Progenitor cell of endocrine pancreas (in vitro differentiated cells): ENCODE data around the gene TSHB. TPM values are rescaled to one million over a fixed set of nuclear protein-coding genes. Genes with fewer than 3 reads are reported as not detected.
"Not testable (repeated sequence)": the region's sequence is repeated elsewhere in the genome, so short reads cannot be mapped to it uniquely, and the experiment has no call there.

Source experiments
- DNase-seq: peaks from one replicate; pipeline ENCODE4 v3.0.0; 2021; ENCODE audit warnings: low spot score; ENCODE audit not compliant: unreplicated experiment
- H3K27ac Mint-ChIP-seq: 2 replicates; pipeline ENCODE4 v1.8.0; 2021; ENCODE audit warnings: mild to moderate bottlenecking, moderate library complexity, mixed read lengths
- H3K27me3 Mint-ChIP-seq: 2 replicates; pipeline ENCODE4 v1.8.0; 2021; ENCODE audit warnings: mixed read lengths
- H3K36me3 Mint-ChIP-seq: 2 replicates; pipeline ENCODE4 v1.8.0; 2022; ENCODE audit warnings: mixed read lengths; ENCODE audit not compliant: insufficient read depth
- H3K4me1 Mint-ChIP-seq: 2 replicates; pipeline ENCODE4 v1.8.0; 2021; ENCODE audit warnings: low read depth, mixed read lengths
- H3K4me3 Mint-ChIP-seq: 2 replicates; pipeline ENCODE4 v1.8.0; 2021; ENCODE audit warnings: low read depth, mild to moderate bottlenecking, moderate library complexity, mixed read lengths
- H3K9me3 Mint-ChIP-seq: 2 replicates; pipeline ENCODE4 v1.8.0; 2021; ENCODE audit warnings: low read depth, mixed read lengths
- CTCF ChIP-seq: fragments of 200-600 bp; sonication (generic); IDR thresholded peaks from one replicate; pipeline ENCODE4 v1.5.0; 2021; ENCODE audit warnings: antibody characterized with exemption, mild to moderate bottlenecking; ENCODE audit not compliant: unreplicated experiment
- total RNA-seq: library from RNA; stranded (reverse); gene quantifications from 2 replicates; pipeline ENCODE4 v1.2.1, GENCODE V29; 2021

TSHB gene
- total RNA-seq, 1 donor from 2014 or later: not detected

GRCh38 chr1:115006191-115006590 is 23.4 kb upstream of the TSHB start:
- TF ChIP-seq CTCF: no peak
- Mint-ChIP-seq H3K27me3 (no peaks in the 10 kb centered on the region), H3K9me3 (peaks cover 7% of the 10 kb centered on the region), H3K36me3 (no peaks in the 10 kb centered on the region), H3K4me3 (no peak overlapping the region), H3K27ac (no peak overlapping the region), H3K4me1 (no peaks in the 10 kb centered on the region)
- DNase-seq: no peak

- Mint-ChIP-seq H3K4me3 (no peak overlapping the region), H3K36me3 (no peaks in the 10 kb centered on the region), H3K9me3 (peaks cover 14% of the 10 kb centered on the region), H3K4me1 (no peaks in the 10 kb centered on the region), H3K27me3 (no peaks in the 10 kb centered on the region), H3K27ac (no peak overlapping the region)
- DNase-seq: no peak
- TF ChIP-seq CTCF: no peak
Measured at GRCh38 chr1:115012006-115012405, 17.6 kb upstream of the TSHB start.

- no peaks in the 10 kb centered on the region for H3K36me3 Mint-ChIP-seq
- no peak for TF ChIP-seq CTCF
- H3K27ac Mint-ChIP-seq: no peak overlapping the region
- H3K4me3 Mint-ChIP-seq: no peak overlapping the region
- no peak for DNase-seq
- no peaks in the 10 kb centered on the region for H3K27me3 Mint-ChIP-seq
- H3K9me3 Mint-ChIP-seq: peaks cover 14% of the 10 kb centered on the region
- H3K4me1 Mint-ChIP-seq: no peaks in the 10 kb centered on the region
Measured at GRCh38 chr1:115012434-115012833, 17.2 kb upstream of the TSHB start.

- no peak overlapping the region for H3K27ac Mint-ChIP-seq
- no peaks in the 10 kb centered on the region for H3K36me3 Mint-ChIP-seq
- H3K4me1 Mint-ChIP-seq: no peaks in the 10 kb centered on the region
- TF ChIP-seq CTCF: no peak
- peaks cover 14% of the 10 kb centered on the region for H3K9me3 Mint-ChIP-seq
- DNase-seq: no peak
- H3K27me3 Mint-ChIP-seq: no peaks in the 10 kb centered on the region
- no peak overlapping the region for H3K4me3 Mint-ChIP-seq
Measured at GRCh38 chr1:115013792-115014191, 15.8 kb upstream of the TSHB start.

- not testable (repeated sequence) for H3K36me3 Mint-ChIP-seq, H3K27me3 Mint-ChIP-seq, H3K4me1 Mint-ChIP-seq, H3K27ac Mint-ChIP-seq, H3K4me3 Mint-ChIP-seq, DNase-seq, H3K9me3 Mint-ChIP-seq
Measured at GRCh38 chr1:115019549-115019948, 10.1 kb upstream of the TSHB start.

- Mint-ChIP-seq H3K4me1 (no peaks in the 10 kb centered on the region), H3K27me3 (no peaks in the 10 kb centered on the region), H3K36me3 (peaks cover 2% of the 10 kb centered on the region), H3K9me3 (no peaks in the 10 kb centered on the region), H3K27ac (no peak overlapping the region), H3K4me3 (no peak overlapping the region)
- no peak for TF ChIP-seq CTCF
- DNase-seq: no peak
Measured at GRCh38 chr1:115021145-115021544, 8.5 kb upstream of the TSHB start.
